PC-9 (cell line): ENCODE measurements around the gene SLC1A3. TPM values are rescaled to one million over a fixed set of nuclear protein-coding genes. Genes with fewer than 3 reads are reported as not detected.

ENCODE experiments used
- BruUV-seq: library from RNA; stranded (reverse); fragments of 400-500 nt; replicated peaks from 2 replicates; lab custom pipeline; 2021; lab: Mats Ljungman, UMichigan
- CTCF ChIA-PET: fragments of 300-600 bp; sonication (Branson Sonifier 250); formaldehyde crosslinking; loops from one replicate; lab custom pipeline; 2022; ENCODE audit warnings: antibody characterized with exemption; lab: Charles Lee
- POLR2A ChIA-PET: fragments of 300-600 bp; sonication (Branson Sonifier 250); formaldehyde crosslinking; loops from one replicate; lab custom pipeline; 2022; ENCODE audit warnings: antibody characterized with exemption; ENCODE audit not compliant: unreplicated experiment; lab: Charles Lee
- DNase-seq, 2 experiments: peaks; one replicate each; pipeline versions ENCODE4 v3.0.0 to v3.0.0-alpha.2; 2015 to 2022; ENCODE audit warnings: mixed read lengths in 1 of 2
- H2AFZ ChIP-seq: fragments of 200-600 bp; sonication (generic); 2 replicates; pipeline ENCODE4 v1.8.1; 2017; ENCODE audit warnings: antibody characterized with exemption
- H3F3A ChIP-seq: fragments of 200-600 bp; sonication (generic); 2 replicates; pipeline ENCODE4 v1.8.1; 2017; ENCODE audit warnings: antibody characterized with exemption, mild to moderate bottlenecking, low read depth; ENCODE audit not compliant: insufficient read depth
- H3K27ac ChIP-seq: fragments of 200-600 bp; sonication (generic); 2 replicates; pipeline ENCODE4 v1.6.1; 2016; ENCODE audit warnings: mixed run types
- H3K27me3 ChIP-seq: fragments of 200-600 bp; sonication (generic); 2 replicates; pipeline ENCODE4 v1.6.1; 2016; ENCODE audit warnings: low read depth, mixed run types; ENCODE audit not compliant: insufficient read depth
- H3K36me3 ChIP-seq: fragments of 200-600 bp; sonication (generic); 2 replicates; pipeline ENCODE4 v1.6.1; 2016; ENCODE audit warnings: low read depth, mixed run types
- H3K4me1 ChIP-seq: fragments of 200-600 bp; sonication (generic); replicated peaks from 2 replicates; pipeline ENCODE4 v1.6.1; 2016; ENCODE audit warnings: mixed run types; ENCODE audit not compliant: insufficient read depth
- H3K4me2 ChIP-seq: fragments of 200-600 bp; sonication (generic); 2 replicates; pipeline ENCODE4 v1.6.1; 2017; ENCODE audit warnings: mixed run types
- H3K4me3 ChIP-seq: fragments of 200-600 bp; sonication (generic); 2 replicates; pipeline ENCODE4 v1.6.1; 2016; ENCODE audit warnings: mixed run types
- H3K79me2 ChIP-seq: fragments of 200-600 bp; sonication (generic); 2 replicates; pipeline ENCODE4 v1.6.1; 2017; ENCODE audit warnings: low read depth, mixed run types
- H3K9me2 ChIP-seq: fragments of 200-600 bp; sonication (generic); 2 replicates; pipeline ENCODE4 v1.8.1; 2017; ENCODE audit warnings: mild to moderate bottlenecking; ENCODE audit not compliant: insufficient read depth
- H3K9me3 ChIP-seq: fragments of 200-600 bp; sonication (generic); 2 replicates; pipeline ENCODE4 v1.8.1; 2016; ENCODE audit warnings: low read depth; ENCODE audit not compliant: insufficient read depth
- H4K20me1 ChIP-seq: fragments of 200-600 bp; sonication (generic); 2 replicates; pipeline ENCODE4 v1.8.1; 2017; ENCODE audit not compliant: insufficient read depth
- CTCF ChIP-seq: fragments of 200-600 bp; sonication (generic); conservative IDR thresholded peaks from 2 replicates; pipeline ENCODE4 v1.6.1; 2017; ENCODE audit warnings: mixed run types, antibody characterized with exemption, mild to moderate bottlenecking, moderate library complexity
- EZH2 ChIP-seq: fragments of 200-600 bp; sonication (generic); IDR thresholded peaks from 2 replicates; pipeline ENCODE4 v1.8.0; 2017; ENCODE audit warnings: antibody characterized with exemption, low read depth
- intact Hi-C: fragments of 100-400 bp; cut with micrococcal nuclease; formaldehyde crosslinking; loops from one replicate; pipeline ENCODE4 v1.10.0; 2022; ENCODE audit not compliant: unreplicated experiment
- total RNA-seq: library from RNA; stranded (reverse); gene quantifications from 2 replicates; pipeline ENCODE4 v1.2.3, GENCODE V29; 2021

Gene SLC1A3
- total RNA-seq, 1 experiment from 2014 or later = 0.24 TPM

- Histone ChIP-seq H3K36me3 (peaks cover 46% of the 10 kb centered on the region), H3K79me2 (peaks cover 45% of the 10 kb centered on the region), H2AFZ (peak overlapping the region; percentile 56), H3K4me3 (peak overlapping the region; percentile 88), H3K9me3 (peaks cover 13% of the 10 kb centered on the region; the same call in 1 of the 2 replicates), H3K4me2 (peak overlapping the region; percentile 89), H4K20me1 (no peaks in the 10 kb centered on the region; the same call in 1 of the 2 replicates), H3K27ac (peak overlapping the region; percentile 75), H3K9me2 (no peaks in the 10 kb centered on the region; the same call in 1 of the 2 replicates), H3F3A (peaks cover 36% of the 10 kb centered on the region), H3K4me1 (peaks cover 54% of the 10 kb centered on the region), H3K27me3 (no peaks in the 10 kb centered on the region)
- DNase-seq = peak in 1 of 2 experiments; percentile 80
- ChIA-PET CTCF (no interaction called here), POLR2A (no interaction called here)
- TF ChIP-seq EZH2 = no peak
- no TSS peak for BruUV-seq
- intact Hi-C loops = no loop called here
Measured at GRCh38 chr5:36607838-36608783, 1.7 kb downstream of the SLC1A3 start.

- intact Hi-C loops = no loop called here
- peaks cover 40% of the 10 kb centered on the region for H3F3A ChIP-seq
- no peak overlapping the region for H3K27ac ChIP-seq
- peaks cover 53% of the 10 kb centered on the region for H3K4me1 ChIP-seq
- CTCF ChIA-PET = no interaction called here
- H3K9me3 ChIP-seq = peaks cover 13% of the 10 kb centered on the region; the same call in 1 of the 2 replicates
- peaks cover 57% of the 10 kb centered on the region for H3K36me3 ChIP-seq
- no peak overlapping the region for H3K4me3 ChIP-seq
- no peak for DNase-seq
- no peak overlapping the region for H2AFZ ChIP-seq
- POLR2A ChIA-PET = no interaction called here
- TF ChIP-seq CTCF = no peak
- no peak for TF ChIP-seq EZH2
- peak overlapping the region; percentile 89; the same call in 1 of the 2 replicates for H3K4me2 ChIP-seq
- peaks cover 45% of the 10 kb centered on the region for H3K79me2 ChIP-seq
- no peaks in the 10 kb centered on the region; the same call in 1 of the 2 replicates for H3K9me2 ChIP-seq
- no peaks in the 10 kb centered on the region; the same call in 1 of the 2 replicates for H4K20me1 ChIP-seq
- no TSS peak for BruUV-seq
- no peaks in the 10 kb centered on the region for H3K27me3 ChIP-seq
Measured at GRCh38 chr5:36610621-36611020, 4.2 kb downstream of the SLC1A3 start.

- Histone ChIP-seq H3K27me3 (no peaks in the 10 kb centered on the region), H2AFZ (no peak overlapping the region), H3K4me2 (no peak overlapping the region), H3F3A (peaks cover 30% of the 10 kb centered on the region), H3K4me3 (no peak overlapping the region), H3K27ac (no peak overlapping the region), H3K9me2 (no peaks in the 10 kb centered on the region; the same call in 1 of the 2 replicates), H3K36me3 (peaks cover 57% of the 10 kb centered on the region), H3K9me3 (peaks cover 13% of the 10 kb centered on the region; the same call in 1 of the 2 replicates), H3K4me1 (peaks cover 49% of the 10 kb centered on the region), H4K20me1 (no peaks in the 10 kb centered on the region; the same call in 1 of the 2 replicates), H3K79me2 (peaks cover 42% of the 10 kb centered on the region)
- TF ChIP-seq EZH2 (no peak), CTCF (no peak)
- intact Hi-C loops = no loop called here
- ChIA-PET POLR2A (no interaction called here), CTCF (no interaction called here)
- no peak for DNase-seq
- no TSS peak for BruUV-seq
Measured at GRCh38 chr5:36611520-36612274, 5.3 kb downstream of the SLC1A3 start.
